SK-N-SH treated with all-trans-retinoic acid at 6 μM for 48 hours (cell line): ENCODE measurements around the gene ALDOA.

Source experiments
- ATAC-seq: fragments of 200-7000 bp; cut with Tn5 transposase; 3 replicates; pipeline ENCODE4 v1.9.1; 2020; ENCODE audit warnings: mild to moderate bottlenecking, moderate library complexity
- CSDC2 ChIP-seq: fragments of 250-450 bp; sonication (Bioruptor Pico); IDR thresholded peaks from 2 replicates; pipeline ENCODE4 v1.5.0; 2020; ENCODE audit warnings: mild to moderate bottlenecking, moderate library complexity
- GLIS3 ChIP-seq: fragments of 250-450 bp; sonication (Bioruptor Pico); IDR thresholded peaks from 2 replicates; pipeline ENCODE4 v1.5.0; 2020; ENCODE audit warnings: mild to moderate bottlenecking, moderate library complexity
- ISL1 ChIP-seq: fragments of 250-450 bp; sonication (Bioruptor Pico); IDR thresholded peaks from 2 replicates; pipeline ENCODE4 v2.1.2; 2022; ENCODE audit warnings: mild to moderate bottlenecking, moderate library complexity
- OSR1 ChIP-seq: fragments of 250-450 bp; sonication (Bioruptor Pico); IDR thresholded peaks from 2 replicates; pipeline ENCODE4 v1.8.0; 2022; ENCODE audit warnings: moderate library complexity, mild to moderate bottlenecking, inconsistent platforms
- PPARA ChIP-seq: fragments of 250-450 bp; sonication (Bioruptor Pico); IDR thresholded peaks from 2 replicates; pipeline ENCODE4 v1.5.0; 2020; ENCODE audit warnings: mild to moderate bottlenecking, borderline replicate concordance
- RARB ChIP-seq: fragments of 250-450 bp; sonication (Bioruptor Pico); IDR thresholded peaks from 2 replicates; pipeline ENCODE4 v1.8.0; 2021; ENCODE audit warnings: mild to moderate bottlenecking, moderate library complexity
- SNAI2 ChIP-seq: fragments of 250-450 bp; sonication (Bioruptor Pico); IDR thresholded peaks from 2 replicates; pipeline ENCODE4 v1.5.0; 2020; ENCODE audit warnings: mild to moderate bottlenecking, moderate library complexity
- TCF4 ChIP-seq: fragments of 250-450 bp; sonication (Bioruptor Pico); IDR thresholded peaks from 2 replicates; pipeline ENCODE4 v1.8.0; 2021; ENCODE audit warnings: mild to moderate bottlenecking, moderate library complexity, borderline replicate concordance
- TSHZ2 ChIP-seq: fragments of 250-450 bp; sonication (Bioruptor Pico); IDR thresholded peaks from 2 replicates; pipeline ENCODE4 v1.5.0; 2020; ENCODE audit warnings: mild to moderate bottlenecking, moderate library complexity
- ZC3H10 ChIP-seq: fragments of 250-450 bp; sonication (Bioruptor Pico); IDR thresholded peaks from 2 replicates; pipeline ENCODE4 v1.5.1; 2021; ENCODE audit warnings: mild to moderate bottlenecking, moderate library complexity
- ZFP3 ChIP-seq: fragments of 250-450 bp; sonication (Bioruptor Pico); IDR thresholded peaks from 2 replicates; pipeline ENCODE4 v1.5.0; 2020; ENCODE audit warnings: mild to moderate bottlenecking, moderate library complexity
- ZFP30 ChIP-seq: fragments of 450-650 bp; formaldehyde crosslinking; IDR thresholded peaks from 2 replicates; pipeline ENCODE4 v1.5.0; 2022; ENCODE audit warnings: mild to moderate bottlenecking, moderate library complexity
- ZNF8 ChIP-seq: fragments of 450-650 bp; formaldehyde crosslinking; IDR thresholded peaks from 2 replicates; pipeline ENCODE4 v1.5.0; 2020; ENCODE audit warnings: mild to moderate bottlenecking, moderate library complexity
- TF ChIP-seq, protein P1 (sequence below): fragments of 250-450 bp; sonication (Bioruptor Pico); IDR thresholded peaks from 2 replicates; pipeline ENCODE4 v1.8.0; 2021; ENCODE audit warnings: low read depth, mild to moderate bottlenecking, moderate library complexity, borderline replicate concordance
- TF ChIP-seq, protein P2 (sequence below): fragments of 250-450 bp; sonication (Bioruptor Pico); IDR thresholded peaks from 2 replicates; pipeline ENCODE4 v1.5.1; 2021; ENCODE audit warnings: mild to moderate bottlenecking, moderate library complexity
- TF ChIP-seq, protein P3 (sequence below): fragments of 250-450 bp; sonication (Bioruptor Pico); IDR thresholded peaks from 2 replicates; pipeline ENCODE4 v1.8.0; 2020; ENCODE audit warnings: mild to moderate bottlenecking, moderate library complexity, borderline replicate concordance
- TF ChIP-seq, protein P4 (sequence below): fragments of 250-450 bp; sonication (Bioruptor Pico); IDR thresholded peaks from 2 replicates; pipeline ENCODE4 v1.5.1; 2020; ENCODE audit warnings: low read depth, mild to moderate bottlenecking, moderate library complexity

Gene ALDOA

DNA sequence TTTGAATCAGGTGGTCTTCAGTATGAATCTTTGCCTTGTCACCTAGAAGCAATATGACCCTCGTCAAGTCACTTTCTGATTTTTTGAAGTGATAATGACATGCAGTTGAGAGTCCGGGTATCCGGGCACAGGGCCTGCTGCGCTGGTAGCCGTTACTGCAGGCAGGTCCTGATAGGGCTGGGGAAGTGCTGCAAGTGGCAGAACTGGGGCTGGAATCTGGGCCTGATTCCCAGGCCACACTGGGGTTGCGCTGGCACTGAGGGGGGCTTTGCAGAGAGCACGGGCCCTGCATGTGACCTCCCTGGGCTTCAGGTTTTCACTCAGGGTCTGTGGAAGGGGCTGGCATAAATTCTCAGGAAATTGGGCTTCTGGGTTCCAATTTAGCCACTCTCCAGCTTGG lies 13.2 kb downstream of the ALDOA start (continued):
- TF ChIP-seq, protein P1, sequence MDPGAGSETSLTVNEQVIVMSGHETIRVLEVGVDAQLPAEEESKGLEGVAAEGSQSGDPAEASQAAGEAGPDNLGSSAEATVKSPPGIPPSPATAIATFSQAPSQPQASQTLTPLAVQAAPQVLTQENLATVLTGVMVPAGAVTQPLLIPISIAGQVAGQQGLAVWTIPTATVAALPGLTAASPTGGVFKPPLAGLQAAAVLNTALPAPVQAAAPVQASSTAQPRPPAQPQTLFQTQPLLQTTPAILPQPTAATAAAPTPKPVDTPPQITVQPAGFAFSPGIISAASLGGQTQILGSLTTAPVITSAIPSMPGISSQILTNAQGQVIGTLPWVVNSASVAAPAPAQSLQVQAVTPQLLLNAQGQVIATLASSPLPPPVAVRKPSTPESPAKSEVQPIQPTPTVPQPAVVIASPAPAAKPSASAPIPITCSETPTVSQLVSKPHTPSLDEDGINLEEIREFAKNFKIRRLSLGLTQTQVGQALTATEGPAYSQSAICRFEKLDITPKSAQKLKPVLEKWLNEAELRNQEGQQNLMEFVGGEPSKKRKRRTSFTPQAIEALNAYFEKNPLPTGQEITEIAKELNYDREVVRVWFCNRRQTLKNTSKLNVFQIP (CRISPR knock-in tag) = no peak
- TF ChIP-seq RARB (CRISPR knock-in tag) (no peak), ZNF8 (CRISPR knock-in tag) (no peak)

DNA sequence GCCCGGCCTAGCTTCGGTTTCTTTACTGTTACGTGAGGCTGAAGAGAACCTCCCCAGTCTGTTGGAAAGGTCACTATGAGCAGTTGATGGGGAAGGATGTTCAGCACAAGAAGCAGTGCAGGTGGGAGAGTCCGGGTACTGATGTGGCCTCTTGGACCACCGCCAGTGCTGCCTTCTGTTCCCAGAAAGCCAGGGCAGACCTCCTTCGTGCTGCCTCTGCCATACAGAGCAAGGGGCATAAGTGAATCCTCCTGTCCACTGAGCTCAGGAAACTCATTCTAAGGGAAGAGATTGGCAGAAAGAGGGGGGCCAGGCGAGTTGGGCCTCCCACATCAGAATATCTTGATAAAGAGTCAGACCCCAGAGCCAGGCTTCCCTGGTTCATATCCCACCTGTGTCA lies 13.9 kb downstream of the ALDOA start:
- TF ChIP-seq, protein P2, sequence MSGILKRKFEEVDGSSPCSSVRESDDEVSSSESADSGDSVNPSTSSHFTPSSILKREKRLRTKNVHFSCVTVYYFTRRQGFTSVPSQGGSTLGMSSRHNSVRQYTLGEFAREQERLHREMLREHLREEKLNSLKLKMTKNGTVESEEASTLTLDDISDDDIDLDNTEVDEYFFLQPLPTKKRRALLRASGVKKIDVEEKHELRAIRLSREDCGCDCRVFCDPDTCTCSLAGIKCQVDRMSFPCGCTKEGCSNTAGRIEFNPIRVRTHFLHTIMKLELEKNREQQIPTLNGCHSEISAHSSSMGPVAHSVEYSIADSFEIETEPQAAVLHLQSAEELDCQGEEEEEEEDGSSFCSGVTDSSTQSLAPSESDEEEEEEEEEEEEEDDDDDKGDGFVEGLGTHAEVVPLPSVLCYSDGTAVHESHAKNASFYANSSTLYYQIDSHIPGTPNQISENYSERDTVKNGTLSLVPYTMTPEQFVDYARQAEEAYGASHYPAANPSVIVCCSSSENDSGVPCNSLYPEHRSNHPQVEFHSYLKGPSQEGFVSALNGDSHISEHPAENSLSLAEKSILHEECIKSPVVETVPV = no peak
- TF ChIP-seq ZFP3 (CRISPR knock-in tag) (no peak), CSDC2 (CRISPR knock-in tag) (no peak), TCF4 (CRISPR knock-in tag) (no peak)
- TF ChIP-seq, protein P1 (CRISPR knock-in tag) = no peak
- TF ChIP-seq, protein P3, sequence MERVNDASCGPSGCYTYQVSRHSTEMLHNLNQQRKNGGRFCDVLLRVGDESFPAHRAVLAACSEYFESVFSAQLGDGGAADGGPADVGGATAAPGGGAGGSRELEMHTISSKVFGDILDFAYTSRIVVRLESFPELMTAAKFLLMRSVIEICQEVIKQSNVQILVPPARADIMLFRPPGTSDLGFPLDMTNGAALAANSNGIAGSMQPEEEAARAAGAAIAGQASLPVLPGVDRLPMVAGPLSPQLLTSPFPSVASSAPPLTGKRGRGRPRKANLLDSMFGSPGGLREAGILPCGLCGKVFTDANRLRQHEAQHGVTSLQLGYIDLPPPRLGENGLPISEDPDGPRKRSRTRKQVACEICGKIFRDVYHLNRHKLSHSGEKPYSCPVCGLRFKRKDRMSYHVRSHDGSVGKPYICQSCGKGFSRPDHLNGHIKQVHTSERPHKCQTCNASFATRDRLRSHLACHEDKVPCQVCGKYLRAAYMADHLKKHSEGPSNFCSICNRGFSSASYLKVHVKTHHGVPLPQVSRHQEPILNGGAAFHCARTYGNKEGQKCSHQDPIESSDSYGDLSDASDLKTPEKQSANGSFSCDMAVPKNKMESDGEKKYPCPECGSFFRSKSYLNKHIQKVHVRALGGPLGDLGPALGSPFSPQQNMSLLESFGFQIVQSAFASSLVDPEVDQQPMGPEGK = no peak
- no peak for ATAC-seq

- ATAC-seq = no peak
- no peak for TF ChIP-seq TSHZ2 (CRISPR knock-in tag)
- TF ChIP-seq TCF4 (CRISPR knock-in tag) = no peak
- no peak for TF ChIP-seq RARB (CRISPR knock-in tag)
- no peak for TF ChIP-seq ISL1
- TF ChIP-seq, protein P4, sequence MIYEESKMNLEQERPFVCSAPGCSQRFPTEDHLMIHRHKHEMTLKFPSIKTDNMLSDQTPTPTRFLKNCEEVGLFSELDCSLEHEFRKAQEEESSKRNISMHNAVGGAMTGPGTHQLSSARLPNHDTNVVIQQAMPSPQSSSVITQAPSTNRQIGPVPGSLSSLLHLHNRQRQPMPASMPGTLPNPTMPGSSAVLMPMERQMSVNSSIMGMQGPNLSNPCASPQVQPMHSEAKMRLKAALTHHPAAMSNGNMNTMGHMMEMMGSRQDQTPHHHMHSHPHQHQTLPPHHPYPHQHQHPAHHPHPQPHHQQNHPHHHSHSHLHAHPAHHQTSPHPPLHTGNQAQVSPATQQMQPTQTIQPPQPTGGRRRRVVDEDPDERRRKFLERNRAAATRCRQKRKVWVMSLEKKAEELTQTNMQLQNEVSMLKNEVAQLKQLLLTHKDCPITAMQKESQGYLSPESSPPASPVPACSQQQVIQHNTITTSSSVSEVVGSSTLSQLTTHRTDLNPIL = no peak
- no peak for TF ChIP-seq PPARA (CRISPR knock-in tag)
- TF ChIP-seq GLIS3 (CRISPR knock-in tag) = no peak
- no peak for TF ChIP-seq ZFP30
- TF ChIP-seq OSR1 = no peak
- no peak for TF ChIP-seq ZNF8 (CRISPR knock-in tag)
- TF ChIP-seq ZC3H10 = no peak
- TF ChIP-seq, protein P3 = no peak
- TF ChIP-seq SNAI2 (CRISPR knock-in tag) = no peak
- TF ChIP-seq, protein P1 (CRISPR knock-in tag) = no peak
These were observed 17.1 kb downstream of the ALDOA start for GRCh38 chr16:30082545-30083090.
